NCI-H69 (cell line): ENCODE data around the gene ACSF3.

Experiments used
- DNase-seq: peaks from one replicate; lab custom pipeline; 2025; lab: John Stamatoyannopoulos, UW

The ACSF3 gene

DNA sequence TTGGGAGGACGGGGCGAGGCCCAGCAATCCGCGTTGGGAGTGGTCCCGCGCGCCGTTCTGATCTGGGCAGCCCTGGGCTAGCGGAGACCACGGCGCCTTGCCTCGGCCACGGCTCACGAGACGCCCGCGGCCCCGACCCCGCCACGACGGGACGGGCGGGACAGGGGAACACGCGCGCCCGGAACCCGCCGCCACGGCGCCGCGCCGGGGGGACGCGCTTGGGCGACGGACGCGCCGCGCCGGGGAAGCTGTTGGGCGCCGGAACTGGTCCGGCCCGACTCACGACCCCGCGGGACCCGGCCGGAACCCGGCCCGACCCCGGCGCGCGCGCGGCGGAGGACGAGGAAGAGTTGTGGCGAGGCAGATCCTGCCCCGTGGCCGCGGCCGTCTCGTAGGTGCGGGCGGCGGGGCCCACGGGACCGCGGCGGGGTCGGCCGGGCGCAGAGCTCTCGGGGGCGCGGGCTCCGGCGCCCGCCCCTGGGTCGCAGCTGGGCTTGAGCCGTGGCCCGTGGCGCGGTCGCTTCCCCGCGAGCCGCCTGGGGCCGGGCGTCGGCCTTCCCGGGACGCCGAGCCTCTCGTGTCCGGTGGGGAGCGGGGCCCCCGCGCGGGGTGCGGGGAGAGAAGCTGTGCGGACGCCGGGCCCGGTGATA, at the start of gene ACSF3:
Gene ACSF3 (plus strand): TSS at position 251 of the 650 bp plus-strand sequence. CDS start 6,830 bp downstream, outside the sequence.
- DNase-seq: peak; percentile 60

GRCh38 chr16:89044418-89045180, 49.1 kb upstream of the ACSF3 start:
- DNase-seq: peak; percentile 5

DNA sequence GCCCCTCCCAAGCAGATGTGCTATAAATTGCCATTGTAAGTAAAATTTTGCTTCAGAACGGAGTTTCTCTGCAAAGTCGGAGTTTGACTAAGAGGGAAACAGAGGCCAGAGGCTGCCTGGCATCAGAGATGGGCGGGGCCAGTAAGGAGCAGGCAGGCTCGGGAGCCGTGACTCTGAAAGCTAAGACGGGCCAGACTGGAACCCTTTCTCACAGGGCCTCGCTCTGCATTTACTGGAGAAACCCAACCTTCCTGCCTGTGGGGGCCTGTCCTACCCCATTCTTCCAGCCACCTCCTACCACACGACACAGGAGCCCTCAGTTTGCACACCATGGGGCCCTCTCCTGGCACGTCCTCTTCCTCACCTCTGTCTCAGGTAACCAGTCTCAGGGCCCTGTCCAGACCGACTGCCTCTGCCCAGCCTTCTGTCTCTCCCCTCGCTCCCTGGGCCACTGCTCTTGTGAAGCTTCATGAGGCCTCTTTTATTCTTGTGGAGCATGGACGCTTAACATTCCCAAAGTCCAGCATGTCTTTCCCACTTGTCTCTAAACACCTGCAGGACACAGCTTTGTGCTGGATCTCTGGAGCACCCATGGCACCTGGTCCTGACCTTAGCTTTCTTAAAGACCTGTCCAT, 48.4 kb upstream of the ACSF3 start:
- DNase-seq: no peak

DNA sequence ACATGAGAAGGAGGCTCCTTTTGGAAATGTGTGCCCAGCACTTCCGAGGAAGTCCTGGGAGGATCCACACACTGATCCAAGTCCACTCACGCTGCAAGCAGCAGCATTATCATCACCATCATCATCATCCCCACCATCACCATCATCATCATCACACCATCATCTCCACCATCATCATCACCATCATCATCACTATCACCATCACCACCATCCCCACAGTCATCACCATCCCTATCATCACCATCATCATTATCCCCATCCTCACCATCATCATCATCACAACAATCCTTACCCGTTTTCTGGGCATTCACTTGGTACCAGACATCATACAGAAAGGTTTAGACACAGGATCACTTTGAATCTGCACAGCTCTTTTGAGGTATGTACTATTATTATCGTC, 47.8 kb upstream of the ACSF3 start:
- no peak for DNase-seq

GRCh38 chr16:89046491-89046890, 47.2 kb upstream of the ACSF3 start:
- no peak for DNase-seq

GRCh38 chr16:89047331-89048089, 46.1 kb upstream of the ACSF3 start:
- peak; percentile 4 for DNase-seq

GRCh38 chr16:89048090-89048725, 45.4 kb upstream of the ACSF3 start:
- DNase-seq: peak; percentile 58

DNA sequence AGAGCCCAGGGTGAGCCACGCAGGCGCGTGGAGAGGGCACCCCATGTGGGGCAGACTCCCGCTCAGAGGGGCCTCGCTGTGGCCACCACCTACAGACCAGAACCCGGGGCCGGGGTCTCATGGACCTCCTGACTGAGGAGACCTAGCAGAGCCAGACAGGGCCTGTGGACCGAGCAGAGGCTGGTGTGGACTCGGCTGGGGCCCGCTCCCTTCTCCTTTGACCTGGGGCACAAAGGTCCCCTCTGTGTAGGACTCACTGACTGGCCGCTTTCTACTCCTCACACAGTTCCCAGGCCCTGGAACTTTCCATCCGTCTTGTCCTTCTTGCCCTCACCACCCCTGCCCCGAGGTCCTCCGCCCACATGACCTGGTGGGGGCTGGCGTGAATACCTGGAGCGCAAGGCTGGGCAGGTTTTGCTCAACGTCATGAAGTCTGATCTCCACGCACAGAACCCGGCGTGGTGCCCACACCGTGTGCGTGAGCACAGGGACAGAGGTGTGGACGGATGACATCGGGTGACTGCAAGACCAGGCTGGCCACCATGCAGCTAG, 44.7 kb upstream of the ACSF3 start:
- no peak for DNase-seq

DNA sequence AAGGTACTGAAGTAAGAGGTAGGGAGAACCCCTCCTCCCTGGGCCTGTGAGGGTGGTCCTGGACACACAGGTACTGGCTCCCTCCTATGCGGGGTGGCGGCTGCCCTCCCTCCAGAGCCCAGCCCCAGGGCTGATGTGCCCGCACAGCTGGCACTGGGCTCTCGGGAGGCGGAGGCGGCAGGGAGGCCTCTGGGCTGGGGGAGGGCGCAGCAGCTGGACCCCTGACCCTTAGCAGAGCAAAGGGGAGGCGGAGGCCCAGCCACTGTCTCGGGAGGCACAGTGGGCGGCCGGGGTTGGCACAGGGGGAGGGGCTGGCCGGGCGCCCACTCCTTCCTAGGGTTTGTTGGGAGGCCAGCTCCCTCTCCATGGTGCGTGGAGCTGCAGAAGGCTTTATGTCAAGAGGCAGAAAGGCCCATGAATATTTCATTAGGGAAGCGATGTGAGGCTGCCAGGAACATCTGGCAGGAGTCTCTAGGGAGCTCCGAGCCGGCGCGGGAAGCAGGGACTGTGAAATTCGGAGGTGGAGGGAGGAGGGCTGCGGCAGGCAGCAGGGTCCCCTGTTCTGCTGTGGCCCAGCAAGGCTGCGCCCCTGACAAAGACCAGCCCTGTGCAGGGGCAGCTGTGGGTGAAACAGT, 44.1 kb upstream of the ACSF3 start:
- DNase-seq: peak; percentile 8

- DNase-seq: no peak
These were observed 43.4 kb upstream of the ACSF3 start for GRCh38 chr16:89050119-89050867.

DNA sequence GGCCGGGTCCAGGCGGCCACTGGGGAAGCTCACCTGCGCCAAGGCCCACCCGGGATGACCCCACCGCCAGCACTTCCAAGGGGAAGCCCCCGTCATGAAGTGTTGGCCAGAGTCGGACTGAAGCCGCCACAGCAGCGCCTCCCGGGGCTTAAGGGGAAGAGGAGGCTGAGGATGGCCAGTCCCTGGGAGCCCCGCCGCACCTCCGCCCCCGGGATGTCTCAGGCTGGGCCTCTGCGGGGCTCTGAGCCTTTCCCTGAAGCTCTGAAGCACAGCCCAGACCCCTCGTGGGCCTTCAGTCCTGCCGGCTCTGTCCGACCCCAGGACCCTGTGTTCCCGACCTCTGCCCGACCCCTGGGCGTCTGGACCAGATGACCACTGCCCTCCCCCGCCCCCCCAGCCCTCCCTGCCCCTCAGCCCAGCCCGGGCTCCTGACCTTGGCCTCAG, 42.8 kb upstream of the ACSF3 start:
- DNase-seq: no peak

DNA sequence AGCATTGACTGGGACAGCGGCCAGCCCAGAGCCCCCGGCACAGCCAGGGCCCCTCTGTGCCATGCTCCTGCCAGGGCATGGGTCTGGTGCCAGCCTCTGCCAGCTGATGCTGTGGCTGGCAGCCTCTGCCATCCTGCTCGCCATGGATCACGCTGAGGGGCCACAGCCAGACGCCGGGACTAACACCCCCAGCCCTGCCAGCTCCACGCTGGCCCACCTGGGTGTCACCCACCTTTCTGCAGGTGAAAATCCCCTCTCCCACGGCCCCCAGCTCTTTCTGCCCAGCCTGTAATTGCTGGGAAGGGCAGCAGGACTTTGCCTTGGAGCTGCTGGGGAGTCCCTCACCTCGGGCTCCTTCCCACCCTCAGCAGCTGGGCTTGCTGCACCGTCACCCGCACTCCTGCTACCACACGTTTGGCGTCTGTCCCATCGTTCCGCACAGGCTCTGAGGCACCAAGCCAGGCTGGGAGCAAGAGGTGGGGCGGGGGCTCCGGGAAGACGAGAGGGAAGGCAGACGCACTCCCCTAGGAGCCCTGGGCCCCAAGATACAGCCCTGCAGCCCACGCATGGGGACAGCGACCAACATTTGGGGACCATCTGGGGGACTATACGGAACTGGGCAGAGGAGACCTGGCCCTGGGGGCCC, 42.0 kb upstream of the ACSF3 start:
- DNase-seq: peak; percentile 5

GRCh38 chr16:89052191-89052889, 41.3 kb upstream of the ACSF3 start:
- DNase-seq: peak; percentile 35

- DNase-seq: peak; percentile 89
These were observed 40.5 kb upstream of the ACSF3 start for GRCh38 chr16:89052890-89053724.

DNA sequence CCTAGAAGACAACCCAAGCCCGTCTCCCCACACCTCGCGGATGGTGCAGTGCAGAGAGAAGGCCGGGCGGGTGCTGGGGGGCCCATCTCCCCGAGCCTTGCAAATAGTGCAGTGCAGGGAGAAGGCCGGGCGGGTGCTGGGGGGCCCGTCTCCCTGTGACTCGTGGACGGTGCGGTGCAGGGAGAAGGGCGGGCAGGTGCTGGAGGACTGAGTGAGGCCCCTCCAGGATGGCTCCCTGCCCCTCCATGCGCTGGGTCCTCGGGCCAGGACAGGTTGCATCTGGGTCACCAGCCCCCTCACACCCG, 40.0 kb upstream of the ACSF3 start:
- DNase-seq: no peak

DNA sequence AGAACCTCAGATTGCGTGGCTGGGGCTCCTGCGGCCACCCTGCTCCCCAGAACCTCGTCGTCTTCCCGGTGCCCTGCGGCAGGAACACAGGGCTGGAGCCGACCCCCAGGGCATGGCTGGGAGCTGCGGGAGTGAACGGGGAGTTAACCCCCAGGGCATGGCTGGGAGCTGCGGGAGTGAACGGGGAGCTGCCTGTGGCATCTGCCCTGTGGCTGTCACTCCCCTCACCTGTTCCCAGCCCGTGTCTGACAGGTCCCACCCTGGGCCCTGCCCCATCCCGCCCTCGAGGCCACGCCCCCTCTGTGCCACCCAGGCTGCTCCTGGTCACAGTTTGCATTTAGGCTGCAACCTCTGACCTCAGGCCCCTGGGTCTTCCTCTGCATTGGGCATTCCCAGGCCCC, 39.4 kb upstream of the ACSF3 start:
- no peak for DNase-seq

DNA sequence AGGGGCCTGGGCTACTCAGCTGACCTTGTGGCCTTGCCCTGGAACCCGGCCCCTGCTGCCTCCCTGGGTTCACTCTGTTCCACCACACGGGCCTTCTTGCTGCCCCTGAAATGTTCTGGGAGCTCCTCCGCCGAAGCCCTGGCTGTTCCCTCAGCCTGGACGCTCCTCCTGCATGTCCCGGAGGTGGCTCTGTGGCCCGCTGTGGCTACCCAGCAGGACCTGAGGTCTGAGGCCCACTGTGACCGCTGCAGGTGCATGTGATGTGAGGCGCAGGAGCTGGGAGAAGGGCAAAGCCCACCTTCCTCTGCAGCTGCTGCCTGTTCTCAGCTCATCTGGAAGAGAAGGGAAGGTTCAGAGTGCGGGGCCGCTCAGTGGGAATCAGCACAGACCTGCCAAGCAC, 38.9 kb upstream of the ACSF3 start:
- DNase-seq: no peak

- DNase-seq: no peak
These were observed 38.3 kb upstream of the ACSF3 start for GRCh38 chr16:89055313-89055712.
